DMS 273 (cell line): ENCODE measurements around the gene BDKRB1.

Source experiments
- DNase-seq: peaks from one replicate; lab custom pipeline; 2025; ENCODE audit not compliant: unreplicated experiment; lab: John Stamatoyannopoulos, UW

The BDKRB1 gene

DNA sequence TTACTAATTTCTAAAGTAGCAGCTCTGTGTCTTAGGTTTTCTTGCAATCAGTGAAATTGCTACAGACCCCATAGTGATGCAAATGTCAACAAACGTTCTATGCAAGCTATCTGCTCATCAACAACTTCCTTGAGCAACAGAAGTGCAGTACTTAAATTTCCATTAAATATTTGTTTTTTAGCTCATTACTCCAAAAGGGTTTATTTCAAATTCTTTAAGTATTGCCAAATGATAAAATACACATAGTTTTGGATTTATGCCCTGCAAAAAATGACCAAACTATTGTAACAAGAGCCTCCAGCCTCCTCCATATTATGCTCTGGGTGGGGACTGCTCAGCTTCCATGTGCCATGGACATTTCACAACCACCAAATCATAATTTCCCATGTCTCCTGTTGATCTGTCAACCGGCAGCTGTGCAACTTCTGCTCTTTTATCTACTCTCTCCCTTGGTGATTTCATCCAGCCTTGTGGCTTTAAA lies 4.4 kb downstream of the BDKRB1 start:
- peak; percentile 36 for DNase-seq

DNA sequence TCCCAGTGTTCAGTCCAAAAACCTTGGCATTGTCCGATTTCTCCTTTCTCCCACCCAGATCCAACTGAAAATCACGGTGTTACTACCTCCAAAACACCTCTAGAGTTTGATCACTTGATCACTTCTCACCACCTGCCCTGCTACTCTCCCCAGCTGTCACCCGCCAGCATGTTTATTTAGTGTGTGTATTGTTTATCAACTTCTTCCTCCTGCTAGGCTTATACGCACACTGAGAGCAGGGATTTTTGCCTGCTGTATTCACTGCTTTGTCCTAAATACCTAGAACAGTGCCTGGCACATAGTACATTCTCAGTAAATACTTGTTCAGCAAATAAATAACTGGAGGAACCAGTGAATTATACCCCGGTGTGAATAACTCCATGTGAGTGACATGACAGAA lies 5.0 kb downstream of the BDKRB1 start:
- DNase-seq = peak; percentile 61

GRCh38 chr14:96261772-96262655 lies 6.0 kb downstream of the BDKRB1 start:
- peak; percentile 53 for DNase-seq

DNA sequence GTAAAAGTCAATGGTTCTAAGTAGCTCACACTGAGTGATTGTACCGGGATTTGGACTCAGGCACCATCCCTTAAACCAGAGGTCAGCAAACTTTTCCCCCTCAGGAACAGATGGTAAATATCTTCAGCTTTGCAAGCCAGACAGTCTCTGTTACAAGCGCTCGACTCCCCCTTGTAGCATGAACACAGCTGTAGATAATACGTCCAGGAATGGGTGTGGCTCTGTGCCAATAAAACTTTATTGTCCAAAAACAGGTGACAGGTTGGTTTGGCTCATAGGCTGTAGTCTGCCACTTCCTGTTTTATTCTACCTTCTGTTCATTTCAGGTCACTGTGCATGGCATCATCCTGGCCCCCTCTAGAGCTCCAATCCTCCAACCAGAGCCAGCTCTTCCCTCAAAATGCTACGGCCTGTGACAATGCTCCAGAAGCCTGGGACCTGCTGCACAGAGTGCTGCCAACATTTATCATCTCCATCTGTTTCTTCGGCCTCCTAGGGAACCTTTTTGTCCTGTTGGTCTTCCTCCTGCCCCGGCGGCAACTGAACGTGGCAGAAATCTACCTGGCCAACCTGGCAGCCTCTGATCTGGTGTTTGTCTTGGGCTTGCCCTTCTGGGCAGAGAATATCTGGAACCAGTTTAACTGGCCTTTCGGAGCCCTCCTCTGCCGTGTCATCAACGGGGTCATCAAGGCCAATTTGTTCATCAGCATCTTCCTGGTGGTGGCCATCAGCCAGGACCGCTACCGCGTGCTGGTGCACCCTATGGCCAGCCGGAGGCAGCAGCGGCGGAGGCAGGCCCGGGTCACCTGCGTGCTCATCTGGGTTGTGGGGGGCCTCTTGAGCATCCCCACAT lies 7.6 kb downstream of the BDKRB1 start:
- peak; percentile 62 for DNase-seq

- no peak for DNase-seq
These were observed 8.2 kb downstream of the BDKRB1 start for GRCh38 chr14:96264200-96264553.

- peak; percentile 59 for DNase-seq
These were observed 8.8 kb downstream of the BDKRB1 start for GRCh38 chr14:96264853-96265252.

- DNase-seq = peak; percentile 48
These were observed 9.5 kb downstream of the BDKRB1 start for GRCh38 chr14:96265383-96266095.

DNA sequence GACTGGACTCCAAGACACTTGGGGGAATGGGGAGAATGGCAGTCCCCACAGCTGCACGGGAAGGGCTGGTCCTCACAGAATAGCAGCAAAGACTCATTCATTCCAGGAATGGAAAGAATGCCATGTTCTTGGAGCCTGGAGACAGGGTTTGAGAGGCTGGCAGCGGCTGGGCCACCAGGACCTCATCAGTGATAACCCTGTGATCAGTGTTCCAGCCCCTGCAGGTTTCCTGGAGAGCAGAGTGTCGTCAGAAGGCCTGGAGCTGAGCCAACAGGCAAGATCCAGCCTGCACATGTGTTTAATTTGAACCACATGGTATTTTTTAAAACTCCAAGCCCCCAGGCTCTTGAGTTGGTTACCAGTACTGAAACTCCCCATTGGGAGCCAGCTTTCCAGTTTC lies 11.3 kb downstream of the BDKRB1 start:
- peak; percentile 88 for DNase-seq

DNA sequence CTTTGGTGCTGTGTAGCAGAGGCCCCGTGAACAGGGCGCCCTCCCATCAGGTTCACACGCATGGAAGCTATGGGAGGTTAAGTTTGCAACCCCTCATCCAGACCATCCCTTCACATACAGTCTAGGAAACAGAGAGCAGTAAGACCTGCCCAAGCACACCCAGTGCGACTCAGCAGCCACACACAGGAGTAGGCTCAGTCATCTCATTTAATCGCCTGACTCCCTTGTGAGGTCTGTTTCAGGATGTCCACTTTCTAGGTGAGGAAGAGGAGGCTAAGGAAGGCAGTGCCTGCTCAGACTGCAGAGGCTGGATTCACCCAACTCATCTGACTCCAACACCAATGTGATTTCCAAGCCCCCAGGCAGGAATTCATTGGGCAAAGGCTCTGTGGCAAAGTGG lies 11.9 kb downstream of the BDKRB1 start:
- no peak for DNase-seq

DNA sequence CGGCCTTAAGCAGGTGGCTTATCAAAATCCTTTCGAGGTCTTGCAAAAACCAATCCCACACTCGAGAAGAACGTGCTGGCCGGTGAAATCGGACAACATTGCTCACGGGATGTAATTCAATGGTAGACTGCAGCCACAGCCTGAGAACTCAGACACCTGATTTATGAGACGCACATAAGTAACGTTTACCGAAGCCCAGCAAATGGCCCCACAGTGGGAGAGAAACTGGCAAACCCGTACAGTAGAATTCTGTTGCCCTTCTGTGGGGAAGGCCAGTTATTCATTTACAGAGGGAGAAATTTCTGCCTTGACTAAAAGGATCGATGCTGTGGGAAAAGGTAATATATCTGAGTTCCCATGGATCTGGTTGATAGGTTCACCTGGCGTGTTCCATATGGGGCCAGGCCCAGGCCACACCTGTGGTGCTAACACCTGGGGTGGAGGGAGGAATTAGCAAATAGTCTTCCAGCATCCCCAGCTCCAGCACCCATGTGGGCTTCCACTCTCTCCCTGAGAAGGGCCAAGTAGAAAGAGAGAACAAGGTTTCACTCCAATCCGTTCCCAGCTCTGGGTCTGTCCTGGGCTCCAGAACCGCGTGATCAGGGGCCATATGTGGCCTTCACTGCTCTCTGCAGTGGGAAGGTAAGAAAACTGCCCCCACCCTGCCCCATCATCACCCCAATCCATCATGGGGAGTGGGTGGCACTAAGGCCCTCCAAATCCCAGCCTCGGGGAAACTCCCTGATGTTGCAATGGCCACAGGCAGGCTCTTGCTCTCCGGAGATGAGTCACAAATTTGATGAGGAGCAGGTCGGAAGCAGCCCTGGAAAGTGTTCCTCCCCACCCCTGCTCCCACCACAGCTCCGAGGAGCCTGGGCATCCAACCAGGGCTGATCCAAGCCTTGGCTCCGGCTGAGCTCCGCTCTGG lies 12.7 kb downstream of the BDKRB1 start:
- no peak for DNase-seq

- no peak for DNase-seq
These were observed 13.3 kb downstream of the BDKRB1 start for GRCh38 chr14:96269359-96269710.

DNA sequence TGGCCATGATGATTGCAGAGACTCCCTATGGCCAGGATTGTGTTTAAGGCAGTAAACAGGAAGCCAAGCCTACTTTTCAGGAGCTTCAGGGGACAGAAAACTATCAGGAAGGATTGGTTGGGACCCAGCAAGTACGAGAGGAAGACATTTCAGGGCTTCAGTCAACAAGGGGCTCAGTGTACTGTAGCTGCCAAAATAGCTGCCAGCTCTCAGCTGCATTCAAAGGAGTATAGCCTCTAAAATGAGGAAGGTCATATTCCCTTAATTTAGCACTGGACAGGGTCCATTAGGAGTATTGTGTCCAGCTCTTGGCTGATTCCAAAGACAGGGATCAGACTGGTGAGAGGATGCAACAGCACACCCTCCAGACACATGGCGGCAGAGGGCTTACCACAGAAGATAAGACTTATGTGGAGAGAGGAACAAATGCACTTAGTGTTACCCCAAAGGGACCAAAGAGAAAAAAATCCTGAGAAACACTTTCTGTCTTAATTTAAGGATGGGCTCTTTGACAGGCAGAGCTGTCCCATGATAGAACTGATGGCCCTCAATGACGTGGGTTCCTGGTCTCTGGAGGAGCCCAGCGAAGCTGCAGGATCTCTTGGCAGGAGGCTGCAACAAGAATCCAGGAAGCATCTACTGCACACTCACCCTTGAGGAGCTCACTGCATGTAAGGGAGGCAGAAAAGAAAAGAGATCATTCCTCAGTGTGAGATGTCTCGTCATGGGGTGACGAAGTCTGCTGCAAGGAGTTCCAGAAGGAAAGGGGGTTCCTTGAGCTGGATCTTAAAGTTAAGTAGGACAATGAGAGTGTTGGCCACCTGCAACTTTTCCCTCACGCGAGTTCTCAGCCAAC lies 14.8 kb downstream of the BDKRB1 start:
- DNase-seq = no peak

GRCh38 chr14:96271421-96271762 lies 15.4 kb downstream of the BDKRB1 start:
- no peak for DNase-seq

DNA sequence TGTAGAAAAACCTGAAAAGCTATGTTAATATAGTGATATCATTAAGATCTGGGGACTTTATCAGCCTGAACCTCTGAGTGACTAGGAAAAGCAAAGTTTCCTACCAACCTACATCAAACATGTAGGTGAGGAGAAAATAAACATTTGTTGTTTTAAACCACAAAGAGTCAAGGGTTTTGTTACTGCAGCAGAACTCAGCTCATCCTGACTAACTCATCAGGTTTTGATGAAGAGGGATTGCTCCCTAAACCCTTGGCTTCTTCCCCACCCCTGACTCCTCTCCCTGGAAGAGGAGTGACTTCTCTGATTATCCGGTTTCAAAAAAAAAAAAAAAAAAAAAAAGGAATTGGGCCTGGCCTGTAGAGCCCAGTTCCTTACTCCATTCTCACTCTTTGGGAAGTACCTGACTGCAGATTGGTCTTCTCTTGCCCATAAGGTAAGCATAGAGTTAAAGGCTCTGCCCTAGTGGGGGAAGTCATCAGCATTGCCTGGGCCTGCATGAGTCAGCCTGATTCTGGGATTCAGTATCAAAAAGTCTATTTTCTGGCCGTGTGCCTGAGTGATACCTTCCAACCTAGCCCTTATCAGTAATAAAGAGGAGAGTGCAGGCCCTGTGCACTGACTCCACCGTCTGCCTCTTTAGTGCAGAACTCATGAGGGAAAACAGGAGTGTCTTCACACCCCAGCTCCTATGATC lies 16.9 kb downstream of the BDKRB1 start:
- peak; percentile 42 for DNase-seq

DNA sequence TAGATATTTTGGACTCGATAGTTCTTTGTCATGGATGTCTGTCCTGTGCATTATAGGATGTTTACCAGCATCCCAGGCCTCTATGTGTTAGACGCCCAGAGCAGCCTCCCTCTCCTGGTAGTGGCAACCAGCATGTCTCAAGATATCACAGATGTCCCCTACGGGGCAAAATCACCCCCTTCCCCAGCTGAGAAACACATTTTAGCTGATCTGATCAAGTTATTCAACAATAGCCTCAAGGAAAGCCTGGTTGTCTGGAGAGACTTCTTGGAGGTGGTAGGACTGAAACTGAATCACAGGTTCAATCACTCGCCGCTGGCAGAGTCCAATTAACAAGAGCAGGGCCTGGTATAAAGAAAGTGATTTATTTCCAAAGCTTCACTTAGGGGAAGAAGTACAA lies 17.6 kb downstream of the BDKRB1 start:
- DNase-seq = no peak

GRCh38 chr14:96274122-96274521 lies 18.1 kb downstream of the BDKRB1 start:
- DNase-seq = peak; percentile 23

GRCh38 chr14:96274543-96274942 lies 18.5 kb downstream of the BDKRB1 start:
- DNase-seq = no peak

DNA sequence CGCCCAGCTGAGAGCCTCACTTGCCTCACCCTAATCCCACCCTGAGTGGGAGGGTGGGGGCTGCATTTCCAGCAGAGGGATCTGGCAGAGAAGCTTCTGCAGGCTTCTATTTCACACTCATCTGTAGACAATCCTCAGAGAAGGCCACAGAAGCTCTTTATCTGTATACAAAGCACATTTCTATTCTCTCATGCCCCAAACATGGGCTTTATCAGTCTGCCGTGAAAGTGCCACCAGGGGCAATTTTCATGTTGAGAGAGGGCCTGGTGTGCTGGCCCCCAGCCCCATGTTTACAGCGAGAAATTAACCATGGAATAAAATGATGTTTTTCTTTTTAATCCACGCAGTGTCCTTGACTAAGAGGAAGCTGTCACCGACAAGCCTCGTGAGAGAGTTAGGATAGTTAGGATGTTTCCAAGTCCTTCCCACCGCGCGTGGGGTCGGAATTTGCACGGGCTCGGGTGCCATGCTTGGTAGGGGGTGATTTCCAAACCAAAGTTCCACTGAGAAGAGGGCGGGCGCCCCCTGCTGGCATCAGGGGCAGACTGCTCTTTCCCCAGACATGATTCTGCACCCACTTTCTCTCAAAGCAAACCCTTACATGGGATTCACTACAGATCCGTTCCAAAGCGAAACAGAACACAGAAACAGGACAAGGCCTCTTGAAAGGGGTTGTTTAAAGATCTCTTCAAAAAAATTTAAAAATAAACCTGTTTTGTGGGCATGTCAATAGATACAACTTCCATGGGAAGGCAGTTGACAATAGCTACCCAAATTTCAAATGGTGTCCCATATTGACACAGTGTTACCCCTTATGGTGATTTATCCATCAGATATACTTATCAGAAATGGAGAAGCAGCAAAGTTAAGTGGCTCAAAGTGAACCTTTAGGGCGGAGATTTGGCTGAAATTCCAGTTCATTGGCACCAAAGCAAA lies 19.4 kb downstream of the BDKRB1 start:
- peak; percentile 83 for DNase-seq
